HepG2 (cell line): ENCODE measurements around the gene RFXANK. TPM values are rescaled to one million over a fixed set of nuclear protein-coding genes. Genes with fewer than 3 reads are reported as not detected.

ENCODE experiments used
- ERF ChIP-seq: IDR thresholded peaks from 2 replicates; pipeline ENCODE4 v1.6.1; 2018; ENCODE audit warnings: missing biosample characterization, missing genetic modification reagents
- ETV5 ChIP-seq: IDR thresholded peaks from 2 replicates; pipeline ENCODE4 v1.6.1; 2018; ENCODE audit warnings: missing biosample characterization, missing genetic modification reagents, inconsistent platforms, borderline replicate concordance
- GABPB1 ChIP-seq: IDR thresholded peaks from 2 replicates; pipeline ENCODE4 v1.6.1; 2016; ENCODE audit warnings: mild to moderate bottlenecking, missing genetic modification reagents, moderate library complexity, missing compliant biosample characterization
- GATAD2A ChIP-seq: IDR thresholded peaks from 2 replicates; pipeline ENCODE4 v1.6.1; 2016
- KDM2A ChIP-seq: sonication (generic); formaldehyde crosslinking; IDR thresholded peaks from 2 replicates; pipeline ENCODE4 v1.4.0; 2020; ENCODE audit warnings: low read depth, missing genetic modification reagents, borderline replicate concordance
- RAD21 ChIP-seq: fragments of 450-650 bp; formaldehyde crosslinking; IDR thresholded peaks from 2 replicates; pipeline ENCODE4 v1.5.0; 2020; ENCODE audit warnings: mild to moderate bottlenecking
- SMC3 ChIP-seq: IDR thresholded peaks from 2 replicates; pipeline ENCODE4 v1.6.1; 2011; ENCODE audit warnings: low read length, improper control_type of control experiment
- XRCC5 ChIP-seq: fragments of 200-400 bp; formaldehyde crosslinking; optimal IDR thresholded peaks from 2 replicates; pipeline ENCODE3; 2017; ENCODE audit warnings: mild to moderate bottlenecking, low read length
- ZBTB7A ChIP-seq: sonication (generic); formaldehyde crosslinking; IDR thresholded peaks from 2 replicates; pipeline ENCODE4 v1.8.0; 2022; ENCODE audit warnings: mild to moderate bottlenecking, missing genetic modification reagents
- ZSCAN12 ChIP-seq: sonication (generic); formaldehyde crosslinking; IDR thresholded peaks from 2 replicates; pipeline ENCODE4 v1.9.0; 2021; ENCODE audit warnings: mild to moderate bottlenecking, missing genetic modification reagents
- polyA plus RNA-seq, 8 experiments: library from polyadenylated mRNA; depleted of rRNA in 3 of 8; stranded (reverse) in 7 of 8; unstranded in 1 of 8; fragments of >200 nt; fragmentation: Illumina TruSeq in 4 of 8; extraction: Trizol in 4 of 8; gene quantifications; 2 replicates each; pipeline versions ENCODE4 v1.2.1 to v1.2.3, GENCODE V29; 2011 to 2016; ENCODE audit warnings: low read depth in 4 of 8, missing spikeins in 1 of 8, mixed read lengths in 1 of 8; ENCODE audit not compliant: insufficient read depth in 1 of 8
- total RNA-seq, 5 experiments: library from RNA; depleted of rRNA; stranded (reverse); fragments of >200 nt; fragmentation: Illumina TruSeq; extraction: Trizol; gene quantifications; 2 replicates each; pipeline ENCODE4 v1.2.3, GENCODE V29; 2016; ENCODE audit warnings: low read depth in 1 of 5
- TF ChIP-seq, protein P1 (sequence below): sonication (generic); formaldehyde crosslinking; IDR thresholded peaks from 2 replicates; pipeline ENCODE4 v1.4.0; 2020; ENCODE audit warnings: missing genetic modification reagents, borderline replicate concordance
- TF ChIP-seq, protein P2 (sequence below): sonication (generic); formaldehyde crosslinking; IDR thresholded peaks from 2 replicates; pipeline ENCODE4 v1.4.0; 2020; ENCODE audit warnings: missing genetic modification reagents
- TF ChIP-seq, protein P3 (sequence below): sonication (generic); formaldehyde crosslinking; IDR thresholded peaks from 2 replicates; pipeline ENCODE4 v1.5.0; 2020; ENCODE audit warnings: mild to moderate bottlenecking, missing genetic modification reagents, moderate library complexity
- TF ChIP-seq, protein P4 (sequence below): sonication (generic); formaldehyde crosslinking; IDR thresholded peaks from 2 replicates; pipeline ENCODE4 v1.4.0; 2020; ENCODE audit warnings: missing genetic modification reagents, low read depth, mild to moderate bottlenecking, borderline replicate concordance
- TF ChIP-seq, protein P5 (sequence below): sonication (generic); formaldehyde crosslinking; IDR thresholded peaks from 2 replicates; pipeline ENCODE4 v1.5.0; 2020; ENCODE audit warnings: missing genetic modification reagents, mild to moderate bottlenecking, borderline replicate concordance
- TF ChIP-seq, protein P6 (sequence below): sonication (generic); formaldehyde crosslinking; IDR thresholded peaks from 2 replicates; pipeline ENCODE4 v1.4.0; 2020; ENCODE audit warnings: mild to moderate bottlenecking, missing genetic modification reagents

Gene RFXANK
- total and polyA plus RNA-seq, 2 of the 13 experiments (the other 11 are each of a cell fraction or from before 2014, with no cell fraction given): 49.9 to 80.7 TPM

DNA sequence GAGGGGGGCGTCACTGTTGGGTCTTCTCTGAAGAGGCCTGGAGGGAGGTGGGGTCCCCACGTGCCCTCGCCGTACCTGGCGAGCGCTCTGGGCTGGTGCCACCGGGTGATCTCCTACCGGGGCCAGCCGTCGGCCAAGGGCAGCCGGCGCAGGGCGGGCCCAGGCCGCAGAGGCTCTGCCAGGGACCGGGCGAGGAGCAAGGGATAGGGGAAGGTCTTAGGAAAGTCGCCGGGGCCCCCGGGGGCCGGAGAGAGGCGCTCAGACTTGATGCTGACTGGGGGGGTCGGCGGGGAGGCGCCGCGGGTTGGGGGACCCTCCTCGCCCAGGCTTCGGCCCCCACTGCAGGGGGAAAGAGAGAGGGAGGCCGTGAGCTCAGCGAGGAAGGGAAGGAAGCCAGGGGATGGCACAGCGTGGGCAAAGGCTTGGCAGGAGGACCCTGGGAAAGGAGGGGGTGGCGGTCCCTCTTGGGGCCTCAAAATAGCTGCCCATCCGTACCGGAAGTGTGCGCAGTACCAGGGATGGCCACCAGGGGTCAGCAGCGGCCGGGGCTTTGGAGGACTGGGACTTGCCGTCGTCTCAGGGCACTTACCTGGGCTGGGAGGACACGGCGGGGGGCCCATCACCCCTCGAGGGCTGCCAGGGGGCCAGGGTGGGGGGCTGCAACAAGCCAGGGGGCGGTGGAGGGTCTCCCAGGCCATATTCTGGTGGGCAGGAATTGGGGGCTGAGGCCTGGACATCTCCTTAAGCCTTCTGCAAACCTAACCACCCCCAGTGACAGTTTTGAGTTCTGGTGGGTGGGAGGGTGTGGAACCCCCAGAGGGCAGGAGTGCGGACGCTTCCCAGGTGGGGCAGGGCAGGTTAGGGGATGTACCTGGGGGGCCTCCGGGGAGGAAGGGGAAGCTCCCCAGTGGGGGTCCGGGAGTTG, 46.1 kb upstream of the RFXANK start (continued):
- TF ChIP-seq, protein P1, sequence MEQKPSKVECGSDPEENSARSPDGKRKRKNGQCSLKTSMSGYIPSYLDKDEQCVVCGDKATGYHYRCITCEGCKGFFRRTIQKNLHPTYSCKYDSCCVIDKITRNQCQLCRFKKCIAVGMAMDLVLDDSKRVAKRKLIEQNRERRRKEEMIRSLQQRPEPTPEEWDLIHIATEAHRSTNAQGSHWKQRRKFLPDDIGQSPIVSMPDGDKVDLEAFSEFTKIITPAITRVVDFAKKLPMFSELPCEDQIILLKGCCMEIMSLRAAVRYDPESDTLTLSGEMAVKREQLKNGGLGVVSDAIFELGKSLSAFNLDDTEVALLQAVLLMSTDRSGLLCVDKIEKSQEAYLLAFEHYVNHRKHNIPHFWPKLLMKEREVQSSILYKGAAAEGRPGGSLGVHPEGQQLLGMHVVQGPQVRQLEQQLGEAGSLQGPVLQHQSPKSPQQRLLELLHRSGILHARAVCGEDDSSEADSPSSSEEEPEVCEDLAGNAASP (CRISPR knock-in tag): 0 out of 2 replicates have a peak, but pooled peaks have one; percentile 36
- TF ChIP-seq ERF (CRISPR knock-in tag) (0 out of 2 replicates have a peak, but pooled peaks have one; percentile 37), ZBTB7A (no peak), GABPB1 (peak; percentile 76), SMC3 (peak; percentile 55; the same call in 1 of the 2 replicates), ETV5 (peak; percentile 98), KDM2A (CRISPR knock-in tag) (peak; percentile 55; the same call in 1 of the 2 replicates), GATAD2A (CRISPR knock-in tag) (0 out of 2 replicates have a peak, but pooled peaks have one; percentile 24), XRCC5 (peak; percentile 24), ZSCAN12 (CRISPR knock-in tag) (no peak), RAD21 (CRISPR knock-in tag) (peak; percentile 90)
- TF ChIP-seq, protein P2, sequence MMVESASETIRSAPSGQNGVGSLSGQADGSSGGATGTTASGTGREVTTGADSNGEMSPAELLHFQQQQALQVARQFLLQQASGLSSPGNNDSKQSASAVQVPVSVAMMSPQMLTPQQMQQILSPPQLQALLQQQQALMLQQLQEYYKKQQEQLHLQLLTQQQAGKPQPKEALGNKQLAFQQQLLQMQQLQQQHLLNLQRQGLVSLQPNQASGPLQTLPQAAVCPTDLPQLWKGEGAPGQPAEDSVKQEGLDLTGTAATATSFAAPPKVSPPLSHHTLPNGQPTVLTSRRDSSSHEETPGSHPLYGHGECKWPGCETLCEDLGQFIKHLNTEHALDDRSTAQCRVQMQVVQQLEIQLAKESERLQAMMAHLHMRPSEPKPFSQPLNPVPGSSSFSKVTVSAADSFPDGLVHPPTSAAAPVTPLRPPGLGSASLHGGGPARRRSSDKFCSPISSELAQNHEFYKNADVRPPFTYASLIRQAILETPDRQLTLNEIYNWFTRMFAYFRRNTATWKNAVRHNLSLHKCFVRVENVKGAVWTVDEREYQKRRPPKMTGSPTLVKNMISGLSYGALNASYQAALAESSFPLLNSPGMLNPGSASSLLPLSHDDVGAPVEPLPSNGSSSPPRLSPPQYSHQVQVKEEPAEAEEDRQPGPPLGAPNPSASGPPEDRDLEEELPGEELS (CRISPR knock-in tag): no peak
- TF ChIP-seq, protein P3, sequence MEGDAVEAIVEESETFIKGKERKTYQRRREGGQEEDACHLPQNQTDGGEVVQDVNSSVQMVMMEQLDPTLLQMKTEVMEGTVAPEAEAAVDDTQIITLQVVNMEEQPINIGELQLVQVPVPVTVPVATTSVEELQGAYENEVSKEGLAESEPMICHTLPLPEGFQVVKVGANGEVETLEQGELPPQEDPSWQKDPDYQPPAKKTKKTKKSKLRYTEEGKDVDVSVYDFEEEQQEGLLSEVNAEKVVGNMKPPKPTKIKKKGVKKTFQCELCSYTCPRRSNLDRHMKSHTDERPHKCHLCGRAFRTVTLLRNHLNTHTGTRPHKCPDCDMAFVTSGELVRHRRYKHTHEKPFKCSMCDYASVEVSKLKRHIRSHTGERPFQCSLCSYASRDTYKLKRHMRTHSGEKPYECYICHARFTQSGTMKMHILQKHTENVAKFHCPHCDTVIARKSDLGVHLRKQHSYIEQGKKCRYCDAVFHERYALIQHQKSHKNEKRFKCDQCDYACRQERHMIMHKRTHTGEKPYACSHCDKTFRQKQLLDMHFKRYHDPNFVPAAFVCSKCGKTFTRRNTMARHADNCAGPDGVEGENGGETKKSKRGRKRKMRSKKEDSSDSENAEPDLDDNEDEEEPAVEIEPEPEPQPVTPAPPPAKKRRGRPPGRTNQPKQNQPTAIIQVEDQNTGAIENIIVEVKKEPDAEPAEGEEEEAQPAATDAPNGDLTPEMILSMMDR (CRISPR knock-in tag): peak; percentile 98
- TF ChIP-seq, protein P4, sequence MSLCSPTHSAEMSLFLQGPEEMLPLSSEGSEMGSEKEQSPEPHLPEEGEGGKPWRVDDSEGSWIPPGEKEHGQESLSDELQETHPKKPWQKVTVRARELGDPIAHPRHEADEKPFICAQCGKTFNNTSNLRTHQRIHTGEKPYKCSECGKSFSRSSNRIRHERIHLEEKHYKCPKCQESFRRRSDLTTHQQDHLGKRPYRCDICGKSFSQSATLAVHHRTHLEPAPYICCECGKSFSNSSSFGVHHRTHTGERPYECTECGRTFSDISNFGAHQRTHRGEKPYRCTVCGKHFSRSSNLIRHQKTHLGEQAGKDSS (CRISPR knock-in tag): 0 out of 2 replicates have a peak, but pooled peaks have one; percentile 14
- TF ChIP-seq, protein P5, sequence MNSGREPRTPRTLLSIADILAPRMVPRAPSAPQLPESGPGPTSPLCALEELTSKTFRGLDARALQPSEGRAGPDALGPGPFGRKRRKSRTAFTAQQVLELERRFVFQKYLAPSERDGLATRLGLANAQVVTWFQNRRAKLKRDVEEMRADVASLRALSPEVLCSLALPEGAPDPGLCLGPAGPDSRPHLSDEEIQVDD (CRISPR knock-in tag): no peak
- TF ChIP-seq, protein P6, sequence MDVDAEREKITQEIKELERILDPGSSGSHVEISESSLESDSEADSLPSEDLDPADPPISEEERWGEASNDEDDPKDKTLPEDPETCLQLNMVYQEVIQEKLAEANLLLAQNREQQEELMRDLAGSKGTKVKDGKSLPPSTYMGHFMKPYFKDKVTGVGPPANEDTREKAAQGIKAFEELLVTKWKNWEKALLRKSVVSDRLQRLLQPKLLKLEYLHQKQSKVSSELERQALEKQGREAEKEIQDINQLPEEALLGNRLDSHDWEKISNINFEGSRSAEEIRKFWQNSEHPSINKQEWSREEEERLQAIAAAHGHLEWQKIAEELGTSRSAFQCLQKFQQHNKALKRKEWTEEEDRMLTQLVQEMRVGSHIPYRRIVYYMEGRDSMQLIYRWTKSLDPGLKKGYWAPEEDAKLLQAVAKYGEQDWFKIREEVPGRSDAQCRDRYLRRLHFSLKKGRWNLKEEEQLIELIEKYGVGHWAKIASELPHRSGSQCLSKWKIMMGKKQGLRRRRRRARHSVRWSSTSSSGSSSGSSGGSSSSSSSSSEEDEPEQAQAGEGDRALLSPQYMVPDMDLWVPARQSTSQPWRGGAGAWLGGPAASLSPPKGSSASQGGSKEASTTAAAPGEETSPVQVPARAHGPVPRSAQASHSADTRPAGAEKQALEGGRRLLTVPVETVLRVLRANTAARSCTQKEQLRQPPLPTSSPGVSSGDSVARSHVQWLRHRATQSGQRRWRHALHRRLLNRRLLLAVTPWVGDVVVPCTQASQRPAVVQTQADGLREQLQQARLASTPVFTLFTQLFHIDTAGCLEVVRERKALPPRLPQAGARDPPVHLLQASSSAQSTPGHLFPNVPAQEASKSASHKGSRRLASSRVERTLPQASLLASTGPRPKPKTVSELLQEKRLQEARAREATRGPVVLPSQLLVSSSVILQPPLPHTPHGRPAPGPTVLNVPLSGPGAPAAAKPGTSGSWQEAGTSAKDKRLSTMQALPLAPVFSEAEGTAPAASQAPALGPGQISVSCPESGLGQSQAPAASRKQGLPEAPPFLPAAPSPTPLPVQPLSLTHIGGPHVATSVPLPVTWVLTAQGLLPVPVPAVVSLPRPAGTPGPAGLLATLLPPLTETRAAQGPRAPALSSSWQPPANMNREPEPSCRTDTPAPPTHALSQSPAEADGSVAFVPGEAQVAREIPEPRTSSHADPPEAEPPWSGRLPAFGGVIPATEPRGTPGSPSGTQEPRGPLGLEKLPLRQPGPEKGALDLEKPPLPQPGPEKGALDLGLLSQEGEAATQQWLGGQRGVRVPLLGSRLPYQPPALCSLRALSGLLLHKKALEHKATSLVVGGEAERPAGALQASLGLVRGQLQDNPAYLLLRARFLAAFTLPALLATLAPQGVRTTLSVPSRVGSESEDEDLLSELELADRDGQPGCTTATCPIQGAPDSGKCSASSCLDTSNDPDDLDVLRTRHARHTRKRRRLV (CRISPR knock-in tag): no peak
